GM19351 (cell line): ENCODE results near the gene TOPBP1.
A peak's percentile ranks its signal among the peaks of the same experiment; 100 is the strongest.
"Not testable (repeated sequence)": the region's sequence is repeated elsewhere in the genome, so short reads cannot be mapped to it uniquely, and the experiment has no call there.

Experiments used
- ATAC-seq: cut with Tn5 transposase; IDR thresholded peaks from one replicate; pipeline ENCODE4 v1.9.1; 2021; ENCODE audit warnings: mild to moderate bottlenecking, moderate library complexity; ENCODE audit not compliant: unreplicated experiment

The TOPBP1 gene

GRCh38 chr3:133573054-133573628, 88.6 kb downstream of the TOPBP1 start:
- peak; percentile 76 for ATAC-seq

GRCh38 chr3:133572158-133573053, 89.3 kb downstream of the TOPBP1 start:
- peak; percentile 27 for ATAC-seq

- no peak for ATAC-seq
Observed at GRCh38 chr3:133570937-133571320, 90.8 kb downstream of the TOPBP1 start.

- no peak for ATAC-seq
Observed at GRCh38 chr3:133570139-133570936, 91.4 kb downstream of the TOPBP1 start.

DNA sequence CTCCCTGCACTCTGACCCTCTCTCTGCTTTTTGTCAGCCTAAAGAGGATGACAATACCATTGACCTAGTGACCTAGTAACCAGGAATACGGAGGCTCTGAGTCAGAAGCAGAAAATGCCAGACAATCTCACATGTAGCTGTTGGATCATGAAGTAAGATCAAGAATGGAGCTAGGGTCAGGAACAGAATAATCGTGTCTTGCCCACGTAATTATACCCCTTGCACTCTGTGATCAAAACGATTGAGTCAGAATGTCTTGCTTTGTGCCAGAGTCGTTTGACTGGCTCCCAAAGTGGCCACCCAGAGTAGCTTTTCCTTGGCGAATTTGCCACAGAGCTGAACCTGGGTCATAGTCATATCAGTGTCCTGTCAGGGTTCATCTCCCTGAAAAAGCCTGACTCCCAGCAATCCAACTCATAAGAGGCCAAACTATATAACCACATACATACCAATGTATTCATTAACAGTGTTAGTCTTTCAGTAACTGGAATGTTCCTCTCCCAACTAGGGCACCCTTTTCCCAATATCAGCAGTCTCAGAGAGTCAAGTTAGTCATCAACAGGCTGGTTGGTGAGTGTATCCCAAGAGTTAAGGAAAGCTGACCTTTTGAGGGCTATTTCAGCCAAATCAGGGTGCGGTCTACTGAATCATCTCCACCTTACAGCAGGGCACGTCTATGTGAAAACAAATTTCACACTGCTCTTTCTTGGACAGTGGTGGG, 93.3 kb downstream of the TOPBP1 start:
- no peak for ATAC-seq

DNA sequence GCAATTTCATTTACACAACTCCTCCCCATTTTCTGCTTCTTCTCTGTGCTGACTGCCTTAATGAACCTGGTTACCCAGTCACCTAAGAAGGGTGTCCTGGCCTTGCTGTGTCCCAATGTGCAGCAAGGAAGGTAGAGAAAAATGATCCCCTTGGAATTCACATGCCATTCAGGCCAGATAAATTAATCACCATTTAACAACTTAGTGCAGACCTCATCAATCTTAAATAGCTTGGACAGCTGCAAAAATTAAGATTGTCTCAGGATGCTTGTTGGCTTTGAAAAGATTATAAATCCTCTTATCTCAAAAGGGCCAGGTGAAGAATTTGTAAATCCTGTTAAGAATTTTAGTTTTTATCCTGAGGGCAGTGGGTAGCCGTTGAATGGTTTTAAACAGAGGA, 97.9 kb downstream of the TOPBP1 start:
- no peak for ATAC-seq

DNA sequence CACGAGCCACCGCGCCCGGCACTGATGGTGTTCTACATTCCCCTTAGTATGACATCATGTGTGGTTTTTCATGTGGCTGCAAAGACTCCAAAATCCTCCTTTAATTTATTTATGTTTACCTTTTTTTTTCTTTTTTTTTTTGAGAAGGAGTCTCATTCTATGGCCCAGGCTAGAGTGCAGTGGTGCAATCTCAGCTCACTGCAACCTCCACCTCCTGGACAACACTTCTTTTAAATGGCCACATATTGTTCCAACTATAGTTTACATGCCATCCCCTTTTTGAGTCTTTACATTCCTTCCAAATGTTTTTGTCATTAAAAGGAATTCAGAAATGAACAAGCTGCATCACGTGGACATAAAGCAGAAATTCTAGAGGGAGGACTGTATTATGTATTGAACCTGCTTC, 98.6 kb downstream of the TOPBP1 start:
- ATAC-seq = no peak

DNA sequence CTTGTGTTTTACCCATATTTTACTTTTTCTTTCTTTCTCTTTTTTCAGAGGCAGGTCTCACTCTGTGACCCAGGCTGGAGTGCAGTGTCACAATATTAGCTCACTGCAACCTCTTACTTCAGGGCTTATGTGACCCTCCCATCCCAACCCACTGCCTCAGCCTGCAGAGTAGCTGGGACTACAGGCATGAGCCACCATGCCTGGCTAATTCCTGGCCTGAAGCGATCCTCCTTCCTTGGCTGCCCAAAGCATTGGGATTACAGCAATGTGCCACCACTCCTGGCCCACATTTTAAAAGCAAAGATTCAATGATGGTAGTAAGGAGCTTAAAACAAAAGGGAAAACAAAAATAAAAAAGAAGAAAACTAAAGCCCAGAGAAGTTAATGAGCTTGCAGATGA, 99.4 kb downstream of the TOPBP1 start:
- no peak for ATAC-seq

GRCh38 chr3:133561679-133562078, 100.1 kb downstream of the TOPBP1 start:
- ATAC-seq = no peak

- not testable (repeated sequence) for ATAC-seq
Observed at GRCh38 chr3:133551589-133551988, 110.2 kb downstream of the TOPBP1 start.
